ENCODE measurements around the gene UCP3.

Gene UCP3

GRCh38 chr11:74043450-74043849 lies 34.6 kb upstream of the UCP3 start:
- no peak overlapping the region for H3K4me3 ChIP-seq (ENCODE audit: low read depth, low read length)
- TF ChIP-seq CTCF (IDR thresholded peaks at IDR 0.05; ENCODE audit: low read depth, low read length) = no peak

- TF ChIP-seq CTCF (IDR thresholded peaks at IDR 0.05; ENCODE audit: low read depth, low read length) = no peak
- no peak overlapping the region for H3K4me3 ChIP-seq (ENCODE audit: low read depth, low read length)
Measured at GRCh38 chr11:74037309-74037708, 28.4 kb upstream of the UCP3 start.

GRCh38 chr11:74035264-74035663 lies 26.4 kb upstream of the UCP3 start:
- no peak for TF ChIP-seq CTCF (IDR thresholded peaks at IDR 0.05; ENCODE audit: low read depth, low read length)
- no peak overlapping the region for H3K4me3 ChIP-seq (ENCODE audit: low read depth, low read length)

- no peak for TF ChIP-seq CTCF (IDR thresholded peaks at IDR 0.05; ENCODE audit: low read depth, low read length)
Measured at GRCh38 chr11:74033046-74033445, 24.2 kb upstream of the UCP3 start.

GRCh38 chr11:74030723-74031676 lies 22.1 kb upstream of the UCP3 start:
- no peak for TF ChIP-seq CTCF (IDR thresholded peaks at IDR 0.05; ENCODE audit: low read depth, low read length)
- no peak overlapping the region for H3K4me3 ChIP-seq (ENCODE audit: low read depth, low read length)

More at GRCh38 chr11:74033046-74033445, 24.2 kb upstream of the UCP3 start:
- H3K4me3 ChIP-seq (ENCODE audit: low read depth, low read length) = no peak overlapping the region

GRCh38 chr11:74025467-74026166 lies 16.7 kb upstream of the UCP3 start:
- no peak for TF ChIP-seq CTCF (IDR thresholded peaks at IDR 0.05; ENCODE audit: low read depth, low read length)

More at GRCh38 chr11:74025467-74026166, 16.7 kb upstream of the UCP3 start:
- H3K4me3 ChIP-seq (ENCODE audit: low read depth, low read length) = no peak overlapping the region

Data from WI38 (cell line).